Panc1 (cell line): ENCODE data around the gene CCL2.

Source experiments
- CTCF ChIP-seq: fragments of 450-650 bp; IDR thresholded peaks from 2 replicates; pipeline ENCODE4 v1.5.1; 2017; ENCODE audit warnings: mild to moderate bottlenecking
- POLR2AphosphoS5 ChIP-seq: IDR thresholded peaks from 2 replicates; pipeline ENCODE4 v1.6.1; 2012; ENCODE audit warnings: mild to moderate bottlenecking, low read depth, low read length, moderate library complexity
- REST ChIP-seq, 2 experiments: IDR thresholded peaks; 2 replicates each; pipeline ENCODE4 v1.6.1; 2011 to 2012; ENCODE audit warnings: low read depth in 2 of 2, control low read depth in 1 of 2, low read length in 1 of 2, mild to moderate bottlenecking in 1 of 2, moderate library complexity in 1 of 2; ENCODE audit not compliant: insufficient read depth in 1 of 2
- SIN3A ChIP-seq: IDR thresholded peaks from 2 replicates; pipeline ENCODE4 v1.6.1; 2012; ENCODE audit warnings: low read depth, mild to moderate bottlenecking, low read length, moderate library complexity, borderline replicate concordance; ENCODE audit not compliant: insufficient read depth

- TF ChIP-seq CTCF (no peak), REST (IDR thresholded peaks at IDR 0.05; ENCODE audit: insufficient read depth in 1 of 2, low read depth in 2 of 2, low read length in 1 of 2) (no peak), POLR2AphosphoS5 (peak; percentile 66), SIN3A (no peak; the same call in 1 of the 2 replicates)
Measured at GRCh38 chr17:34257299-34257985, 2.4 kb downstream of the CCL2 start.
